K562 (cell line): Measurements from ENCODE around the gene NDUFAF5. TPM values are rescaled to one million over a fixed set of nuclear protein-coding genes. Genes with fewer than 3 reads are reported as not detected.

Source experiments
- ATAC-seq: fragments of 200-7000 bp; cut with Tn5 transposase; 3 replicates; pipeline ENCODE4 v1.9.1; 2020; ENCODE audit warnings: moderate library complexity
- BruUV-seq: library from RNA; stranded (reverse); fragments of 400-500 nt; replicated peaks from 2 replicates; lab custom pipeline; 2021; lab: Mats Ljungman, UMichigan
- CTCF ChIA-PET: fragments of 300-600 bp; formaldehyde crosslinking; extraction: SDS; loops from one replicate; lab custom pipeline; 2021; ENCODE audit warnings: low intra/inter-chr PET ratio; lab: Yijun Ruan, JAX
- POLR2A ChIA-PET: fragments of 300-600, 350-650 bp; sonication (Branson Sonifier 250); formaldehyde crosslinking; extraction: SDS; loops from one replicate; lab custom pipeline; 2021; ENCODE audit warnings: antibody characterized with exemption, inconsistent platforms; lab: Yijun Ruan, JAX
- DNase-seq, 4 experiments: peaks; one replicate each; pipeline versions ENCODE4 v3.0.0 to v3.0.0-alpha.2; 2011 to 2018; ENCODE audit warnings: low spot score in 3 of 4, mixed read lengths in 3 of 4; ENCODE audit errors: extremely low read depth in 1 of 4
- FAIRE-seq: peaks from 2 replicates; lab custom pipeline; 2011; peaks lifted over from hg19 to GRCh38; lab: Jason Lieb, UNC
- H2AFZ ChIP-seq: 2 replicates; pipeline ENCODE4 v1.6.0; 2011; ENCODE audit warnings: low read depth, low read length, control low read depth, inconsistent platforms
- H3K27ac ChIP-seq: fragments of 200-600 bp; 3 replicates; pipeline ENCODE4 v1.8.0; 2011; ENCODE audit warnings: low read depth, mild to moderate bottlenecking, control low read depth, inconsistent platforms, low read length, moderate library complexity, mixed read lengths; ENCODE audit errors: extremely low read depth
- H3K27me3 ChIP-seq, 2 experiments: fragments of 300-600 bp in 1 of 2; 2 replicates in 1 of 2; 3 replicates in 1 of 2; pipeline versions ENCODE4 v1.6.0 to v1.8.0; 2011; ENCODE audit warnings: inconsistent platforms in 2 of 2, low read length in 2 of 2, mild to moderate bottlenecking in 1 of 2, mixed read lengths in 1 of 2, moderate library complexity in 1 of 2; ENCODE audit not compliant: control insufficient read depth in 2 of 2, insufficient read depth in 2 of 2
- H3K36me3 ChIP-seq: fragments of 300-600 bp; 3 replicates; pipeline ENCODE4 v1.8.0; 2011; ENCODE audit warnings: mild to moderate bottlenecking, low read length, inconsistent platforms; ENCODE audit not compliant: control insufficient read depth, insufficient read depth
- H3K4me1 ChIP-seq, 2 experiments: fragments of 200-600 bp in 1 of 2; replicated peaks in 1 of 2; 2 replicates in 1 of 2; 3 replicates in 1 of 2; pipeline versions ENCODE4 v1.5.1 to v1.8.0; 2011; ENCODE audit warnings: inconsistent platforms in 2 of 2, low read length in 2 of 2, mild to moderate bottlenecking in 1 of 2, mixed read lengths in 1 of 2, moderate library complexity in 1 of 2; ENCODE audit not compliant: control insufficient read depth in 2 of 2, insufficient read depth in 2 of 2
- H3K4me2 ChIP-seq: 2 replicates; pipeline ENCODE4 v1.6.1; 2011; ENCODE audit warnings: low read length, control low read depth, inconsistent platforms, mixed read lengths; ENCODE audit not compliant: insufficient read depth
- H3K4me3 ChIP-seq: fragments of 200-600 bp; sonication (generic), shearing (Covaris generic); 2 replicates; pipeline ENCODE4 v1.5.1; 2016; ENCODE audit warnings: control low read depth, inconsistent platforms
- H3K79me2 ChIP-seq: fragments of 200-600 bp; 3 replicates; pipeline ENCODE4 v1.8.0; 2011; ENCODE audit warnings: low read length, inconsistent platforms; ENCODE audit not compliant: control insufficient read depth, insufficient read depth
- H3K9ac ChIP-seq, 2 experiments: 2 replicates each; pipeline versions ENCODE4 v1.6.0 to v1.6.1; 2011; ENCODE audit warnings: low read depth in 2 of 2, low read length in 2 of 2, control low read depth in 1 of 2, inconsistent platforms in 1 of 2, mild to moderate bottlenecking in 1 of 2, mixed read lengths in 1 of 2; ENCODE audit not compliant: insufficient read depth in 1 of 2
- H3K9me1 ChIP-seq: one replicate; pipeline ENCODE4 v1.6.0; 2011; ENCODE audit warnings: inconsistent platforms, mild to moderate bottlenecking, low read length, moderate library complexity; ENCODE audit not compliant: control insufficient read depth, insufficient read depth
- H3K9me3 ChIP-seq: replicated peaks from 2 replicates; pipeline ENCODE4 v1.5.1; 2011; ENCODE audit warnings: low read depth, low read length, inconsistent platforms; ENCODE audit not compliant: control insufficient read depth, insufficient read depth
- H4K20me1 ChIP-seq: replicated peaks from 2 replicates; pipeline ENCODE4 v1.6.1; 2011; ENCODE audit warnings: low read length, inconsistent platforms, mixed read lengths; ENCODE audit not compliant: control insufficient read depth, insufficient read depth
- BRD4 ChIP-seq: fragments of 200-600 bp; sonication (generic); IDR thresholded peaks from 2 replicates; pipeline ENCODE4 v1.6.1; 2017; ENCODE audit warnings: inconsistent platforms
- HDAC2 ChIP-seq: fragments of 450-650 bp; IDR thresholded peaks from 2 replicates; pipeline ENCODE4 v1.6.1; 2016; ENCODE audit warnings: mild to moderate bottlenecking
- RFX7 ChIP-seq: fragments of 250-450 bp; sonication (Bioruptor Pico); IDR thresholded peaks from 2 replicates; pipeline ENCODE4 v1.5.1; 2021; ENCODE audit warnings: mild to moderate bottlenecking
- ZNF274 ChIP-seq: IDR thresholded peaks from 2 replicates; pipeline ENCODE4 v1.6.1; 2011; ENCODE audit warnings: low read depth, mild to moderate bottlenecking, low read length, moderate library complexity, borderline replicate concordance
- ZNF3 ChIP-seq: fragments of 250-450 bp; sonication (Bioruptor Pico); IDR thresholded peaks from 2 replicates; pipeline ENCODE4 v1.5.0; 2021; ENCODE audit warnings: mild to moderate bottlenecking, moderate library complexity
- ZNF561 ChIP-seq: fragments of 450-650 bp; formaldehyde crosslinking; conservative IDR thresholded peaks from 2 replicates; pipeline ENCODE4 v1.4.0; 2020; ENCODE audit warnings: mild to moderate bottlenecking, moderate library complexity
- in situ Hi-C: fragments of 300-500 bp; cut with MboI; formaldehyde crosslinking; loops from 4 replicates; pipeline ENCODE4 v1.15.0; 2018; ENCODE audit warnings: inconsistent platforms, mixed read lengths
- intact Hi-C: fragments of 100-400 bp; cut with micrococcal nuclease; formaldehyde crosslinking; loops from 2 replicates; pipeline ENCODE4 v1.14.2; 2022
- polyA plus RNA-seq, 8 experiments: library from polyadenylated mRNA; depleted of rRNA in 4 of 8; stranded (reverse) in 5 of 8; unstranded in 3 of 8; fragments of >200 nt; fragmentation: Nextera tagmentation in 2 of 8; fragmentation: Illumina TruSeq in 1 of 8; extraction: Ambion mirVana in 2 of 8; extraction: Trizol in 1 of 8; gene quantifications; 2 replicates each; pipeline versions ENCODE4 v1.2.1 to v1.2.3, GENCODE V29; 2011 to 2014; ENCODE audit warnings: inconsistent platforms in 1 of 8, missing spikeins in 1 of 8
- total RNA-seq, 7 experiments: library from RNA; depleted of rRNA in 6 of 7; stranded (reverse); fragments of >200 nt in 6 of 7; fragmentation: Illumina TruSeq in 2 of 7; extraction: Trizol in 2 of 7; gene quantifications; 2 replicates each; pipeline versions ENCODE4 v1.2.1 to v1.2.3, GENCODE V29; 2011 to 2021; ENCODE audit warnings: low replicate concordance in 1 of 7
- TF ChIP-seq, protein P1 (sequence below): fragments of 250-450 bp; sonication (Bioruptor Pico); IDR thresholded peaks from 2 replicates; pipeline ENCODE4 v1.9.0; 2021; ENCODE audit warnings: mild to moderate bottlenecking
- TF ChIP-seq, protein P2 (sequence below): conservative IDR thresholded peaks from 2 replicates; pipeline ENCODE4 v1.6.1; 2011; ENCODE audit warnings: low read depth, mild to moderate bottlenecking, low read length; ENCODE audit not compliant: control insufficient read depth
- TF ChIP-seq, protein P3 (sequence below): fragments of 450-650 bp; formaldehyde crosslinking; IDR thresholded peaks from 2 replicates; pipeline ENCODE4 v1.4.0; 2020; ENCODE audit warnings: mild to moderate bottlenecking, moderate library complexity

NDUFAF5 gene
- total and polyA plus RNA-seq, 9 of the 15 experiments (the other 6 are each of a cell fraction or from before 2014, with no cell fraction given): 17.2 to 33.1 (median 27.3) TPM

DNA sequence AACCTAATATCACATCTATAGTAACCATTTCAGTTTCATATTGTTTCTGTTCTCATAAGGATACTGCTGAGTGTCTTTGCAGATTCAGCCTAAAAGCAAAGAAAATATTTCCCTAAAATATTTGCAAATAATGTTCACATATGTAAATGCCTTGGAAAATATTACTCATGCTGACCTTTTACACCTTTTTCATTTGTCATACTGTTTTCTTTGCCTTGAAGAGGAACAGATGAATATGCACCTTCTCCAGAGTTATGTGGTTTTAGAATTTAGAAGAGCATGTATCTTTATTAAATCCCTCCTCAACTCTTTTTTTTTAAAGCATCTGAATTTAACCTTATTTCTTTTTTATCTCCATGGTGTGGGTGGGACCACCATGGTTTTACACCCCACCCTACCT, 32.5 kb downstream of the NDUFAF5 start:
- Histone ChIP-seq H3K4me1 (no peaks in the 10 kb centered on the region; a peak in 1 of 5 replicates), H3K9me1 (no peaks in the 10 kb centered on the region), H3K9ac (no peak overlapping the region), H2AFZ (no peak overlapping the region), H3K79me2 (no peaks in the 10 kb centered on the region), H3K9me3 (no peaks in the 10 kb centered on the region), H3K4me3 (no peak overlapping the region), H3K27ac (no peak overlapping the region), H3K27me3 (no peaks in the 10 kb centered on the region), H3K4me2 (no peak overlapping the region), H3K36me3 (peaks cover 59% of the 10 kb centered on the region; the same call in 2 of the 3 replicates), H4K20me1 (no peaks in the 10 kb centered on the region)
- intact Hi-C loops (no loop called here), in situ Hi-C loops (no loop called here)
- ChIA-PET CTCF (no interaction called here), POLR2A (interaction anchor here (1.8 kb wide), 1 partner anchor 29 kb away, joined by 4 read pairs; no protein-coding TSS in a partner anchor)
- TF ChIP-seq, protein P1, sequence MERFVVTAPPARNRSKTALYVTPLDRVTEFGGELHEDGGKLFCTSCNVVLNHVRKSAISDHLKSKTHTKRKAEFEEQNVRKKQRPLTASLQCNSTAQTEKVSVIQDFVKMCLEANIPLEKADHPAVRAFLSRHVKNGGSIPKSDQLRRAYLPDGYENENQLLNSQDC (CRISPR knock-in tag): no peak
- no peak for TF ChIP-seq HDAC2
- TF ChIP-seq, protein P2, sequence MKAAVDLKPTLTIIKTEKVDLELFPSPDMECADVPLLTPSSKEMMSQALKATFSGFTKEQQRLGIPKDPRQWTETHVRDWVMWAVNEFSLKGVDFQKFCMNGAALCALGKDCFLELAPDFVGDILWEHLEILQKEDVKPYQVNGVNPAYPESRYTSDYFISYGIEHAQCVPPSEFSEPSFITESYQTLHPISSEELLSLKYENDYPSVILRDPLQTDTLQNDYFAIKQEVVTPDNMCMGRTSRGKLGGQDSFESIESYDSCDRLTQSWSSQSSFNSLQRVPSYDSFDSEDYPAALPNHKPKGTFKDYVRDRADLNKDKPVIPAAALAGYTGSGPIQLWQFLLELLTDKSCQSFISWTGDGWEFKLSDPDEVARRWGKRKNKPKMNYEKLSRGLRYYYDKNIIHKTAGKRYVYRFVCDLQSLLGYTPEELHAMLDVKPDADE: no peak
- no peak for TF ChIP-seq ZNF561 (CRISPR knock-in tag)
- TF ChIP-seq ZNF3 (CRISPR knock-in tag): no peak
- no peak for TF ChIP-seq BRD4
- TF ChIP-seq RFX7: no peak
- no peak for TF ChIP-seq ZNF274
- TF ChIP-seq, protein P3, sequence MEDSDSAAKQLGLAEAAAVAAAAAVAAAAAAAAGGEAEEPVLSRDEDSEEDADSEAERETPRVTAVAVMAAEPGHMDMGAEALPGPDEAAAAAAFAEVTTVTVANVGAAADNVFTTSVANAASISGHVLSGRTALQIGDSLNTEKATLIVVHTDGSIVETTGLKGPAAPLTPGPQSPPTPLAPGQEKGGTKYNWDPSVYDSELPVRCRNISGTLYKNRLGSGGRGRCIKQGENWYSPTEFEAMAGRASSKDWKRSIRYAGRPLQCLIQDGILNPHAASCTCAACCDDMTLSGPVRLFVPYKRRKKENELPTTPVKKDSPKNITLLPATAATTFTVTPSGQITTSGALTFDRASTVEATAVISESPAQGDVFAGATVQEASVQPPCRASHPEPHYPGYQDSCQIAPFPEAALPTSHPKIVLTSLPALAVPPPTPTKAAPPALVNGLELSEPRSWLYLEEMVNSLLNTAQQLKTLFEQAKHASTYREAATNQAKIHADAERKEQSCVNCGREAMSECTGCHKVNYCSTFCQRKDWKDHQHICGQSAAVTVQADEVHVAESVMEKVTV (CRISPR knock-in tag): no peak
- DNase-seq: no peak
- no peak for FAIRE-seq
- no peak for ATAC-seq
- BruUV-seq: no TSS peak
